ENCODE measurements around the gene DOCK2. TPM values are rescaled to one million over a fixed set of nuclear protein-coding genes. Genes with fewer than 3 reads are reported as not detected.

DOCK2 gene
- total RNA-seq, 1 experiment from 2014 or later: 4.6 TPM

- H3K27ac Mint-ChIP-seq: no peak overlapping the region
- no peak overlapping the region for H3K4me3 Mint-ChIP-seq
- H3K27me3 Mint-ChIP-seq (ENCODE audit: low read depth): peaks cover 5% of the 10 kb centered on the region; the same call in 1 of the 2 replicates
- ATAC-seq: no peak
- DNase-seq (ENCODE audit: low spot score): no peak
- TF ChIP-seq, protein P1, sequence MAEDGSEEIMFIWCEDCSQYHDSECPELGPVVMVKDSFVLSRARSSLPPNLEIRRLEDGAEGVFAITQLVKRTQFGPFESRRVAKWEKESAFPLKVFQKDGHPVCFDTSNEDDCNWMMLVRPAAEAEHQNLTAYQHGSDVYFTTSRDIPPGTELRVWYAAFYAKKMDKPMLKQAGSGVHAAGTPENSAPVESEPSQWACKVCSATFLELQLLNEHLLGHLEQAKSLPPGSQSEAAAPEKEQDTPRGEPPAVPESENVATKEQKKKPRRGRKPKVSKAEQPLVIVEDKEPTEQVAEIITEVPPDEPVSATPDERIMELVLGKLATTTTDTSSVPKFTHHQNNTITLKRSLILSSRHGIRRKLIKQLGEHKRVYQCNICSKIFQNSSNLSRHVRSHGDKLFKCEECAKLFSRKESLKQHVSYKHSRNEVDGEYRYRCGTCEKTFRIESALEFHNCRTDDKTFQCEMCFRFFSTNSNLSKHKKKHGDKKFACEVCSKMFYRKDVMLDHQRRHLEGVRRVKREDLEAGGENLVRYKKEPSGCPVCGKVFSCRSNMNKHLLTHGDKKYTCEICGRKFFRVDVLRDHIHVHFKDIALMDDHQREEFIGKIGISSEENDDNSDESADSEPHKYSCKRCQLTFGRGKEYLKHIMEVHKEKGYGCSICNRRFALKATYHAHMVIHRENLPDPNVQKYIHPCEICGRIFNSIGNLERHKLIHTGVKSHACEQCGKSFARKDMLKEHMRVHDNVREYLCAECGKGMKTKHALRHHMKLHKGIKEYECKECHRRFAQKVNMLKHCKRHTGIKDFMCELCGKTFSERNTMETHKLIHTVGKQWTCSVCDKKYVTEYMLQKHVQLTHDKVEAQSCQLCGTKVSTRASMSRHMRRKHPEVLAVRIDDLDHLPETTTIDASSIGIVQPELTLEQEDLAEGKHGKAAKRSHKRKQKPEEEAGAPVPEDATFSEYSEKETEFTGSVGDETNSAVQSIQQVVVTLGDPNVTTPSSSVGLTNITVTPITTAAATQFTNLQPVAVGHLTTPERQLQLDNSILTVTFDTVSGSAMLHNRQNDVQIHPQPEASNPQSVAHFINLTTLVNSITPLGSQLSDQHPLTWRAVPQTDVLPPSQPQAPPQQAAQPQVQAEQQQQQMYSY (CRISPR knock-in tag; IDR thresholded peaks at IDR 0.05): no peak
- TF ChIP-seq KAT7 (CRISPR knock-in tag; IDR thresholded peaks at IDR 0.05; ENCODE audit: borderline replicate concordance) (no peak), ZNF281 (CRISPR knock-in tag; IDR thresholded peaks at IDR 0.05) (no peak), NR3C1 (CRISPR knock-in tag; conservative IDR thresholded peaks at IDR 0.05; ENCODE audit: low read depth) (no peak), GRHL2 (CRISPR knock-in tag; IDR thresholded peaks at IDR 0.05; ENCODE audit: insufficient replicate concordance, severe bottlenecking) (no peak), USF1 (CRISPR knock-in tag; IDR thresholded peaks at IDR 0.05) (no peak), ATF1 (CRISPR knock-in tag; IDR thresholded peaks at IDR 0.05) (no peak), MYBL2 (CRISPR knock-in tag; IDR thresholded peaks at IDR 0.05) (no peak), TEAD4 (CRISPR knock-in tag; IDR thresholded peaks at IDR 0.05) (no peak), GABPB1 (CRISPR knock-in tag; IDR thresholded peaks at IDR 0.05) (no peak), ZSCAN18 (CRISPR knock-in tag; IDR thresholded peaks at IDR 0.05) (no peak), USF2 (CRISPR knock-in tag; IDR thresholded peaks at IDR 0.05) (no peak), ATF2 (CRISPR knock-in tag; IDR thresholded peaks at IDR 0.05; ENCODE audit: borderline replicate concordance, low read depth) (no peak)
- TF ChIP-seq, protein P2, sequence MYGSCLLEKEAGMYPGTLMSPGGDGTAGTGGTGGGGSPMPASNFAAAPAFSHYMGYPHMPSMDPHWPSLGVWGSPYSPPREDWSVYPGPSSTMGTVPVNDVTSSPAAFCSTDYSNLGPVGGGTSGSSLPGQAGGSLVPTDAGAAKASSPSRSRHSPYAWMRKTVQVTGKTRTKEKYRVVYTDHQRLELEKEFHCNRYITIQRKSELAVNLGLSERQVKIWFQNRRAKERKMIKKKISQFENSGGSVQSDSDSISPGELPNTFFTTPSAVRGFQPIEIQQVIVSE (CRISPR knock-in tag; IDR thresholded peaks at IDR 0.05; ENCODE audit: borderline replicate concordance): no peak
- TF ChIP-seq, protein P3, sequence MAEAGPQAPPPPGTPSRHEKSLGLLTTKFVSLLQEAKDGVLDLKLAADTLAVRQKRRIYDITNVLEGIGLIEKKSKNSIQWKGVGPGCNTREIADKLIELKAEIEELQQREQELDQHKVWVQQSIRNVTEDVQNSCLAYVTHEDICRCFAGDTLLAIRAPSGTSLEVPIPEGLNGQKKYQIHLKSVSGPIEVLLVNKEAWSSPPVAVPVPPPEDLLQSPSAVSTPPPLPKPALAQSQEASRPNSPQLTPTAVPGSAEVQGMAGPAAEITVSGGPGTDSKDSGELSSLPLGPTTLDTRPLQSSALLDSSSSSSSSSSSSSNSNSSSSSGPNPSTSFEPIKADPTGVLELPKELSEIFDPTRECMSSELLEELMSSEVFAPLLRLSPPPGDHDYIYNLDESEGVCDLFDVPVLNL (CRISPR knock-in tag; IDR thresholded peaks at IDR 0.05; ENCODE audit: borderline replicate concordance, low read depth): no peak
- TF ChIP-seq, protein P4, sequence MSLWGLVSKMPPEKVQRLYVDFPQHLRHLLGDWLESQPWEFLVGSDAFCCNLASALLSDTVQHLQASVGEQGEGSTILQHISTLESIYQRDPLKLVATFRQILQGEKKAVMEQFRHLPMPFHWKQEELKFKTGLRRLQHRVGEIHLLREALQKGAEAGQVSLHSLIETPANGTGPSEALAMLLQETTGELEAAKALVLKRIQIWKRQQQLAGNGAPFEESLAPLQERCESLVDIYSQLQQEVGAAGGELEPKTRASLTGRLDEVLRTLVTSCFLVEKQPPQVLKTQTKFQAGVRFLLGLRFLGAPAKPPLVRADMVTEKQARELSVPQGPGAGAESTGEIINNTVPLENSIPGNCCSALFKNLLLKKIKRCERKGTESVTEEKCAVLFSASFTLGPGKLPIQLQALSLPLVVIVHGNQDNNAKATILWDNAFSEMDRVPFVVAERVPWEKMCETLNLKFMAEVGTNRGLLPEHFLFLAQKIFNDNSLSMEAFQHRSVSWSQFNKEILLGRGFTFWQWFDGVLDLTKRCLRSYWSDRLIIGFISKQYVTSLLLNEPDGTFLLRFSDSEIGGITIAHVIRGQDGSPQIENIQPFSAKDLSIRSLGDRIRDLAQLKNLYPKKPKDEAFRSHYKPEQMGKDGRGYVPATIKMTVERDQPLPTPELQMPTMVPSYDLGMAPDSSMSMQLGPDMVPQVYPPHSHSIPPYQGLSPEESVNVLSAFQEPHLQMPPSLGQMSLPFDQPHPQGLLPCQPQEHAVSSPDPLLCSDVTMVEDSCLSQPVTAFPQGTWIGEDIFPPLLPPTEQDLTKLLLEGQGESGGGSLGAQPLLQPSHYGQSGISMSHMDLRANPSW (CRISPR knock-in tag; conservative IDR thresholded peaks at IDR 0.05; ENCODE audit: low read depth): no peak
- H3K36me3 Mint-ChIP-seq: peaks cover 19% of the 10 kb centered on the region
- ChIA-PET CTCF (no interaction called here), POLR2A (no interaction called here)
- H3K9me3 Mint-ChIP-seq: peaks cover 28% of the 10 kb centered on the region
- H3K4me1 Mint-ChIP-seq: no peaks in the 10 kb centered on the region
These were observed 210.4 kb downstream of the DOCK2 start for GRCh38 chr5:169847519-169847918.

Data from WTC11 (cell line).